Prostate gland (tissue), 2 donors: ENCODE measurements around the gene LYVE1.

Experiments used
- POLR2A ChIP-seq: fragments of 450-650 bp; IDR thresholded peaks from one replicate; pipeline ENCODE4 v1.6.1; 2016; ENCODE audit warnings: antibody characterized with exemption, mild to moderate bottlenecking
- POLR2AphosphoS5 ChIP-seq: sonication (generic); formaldehyde crosslinking; IDR thresholded peaks from one replicate; pipeline ENCODE4 v1.6.1; 2017; ENCODE audit warnings: antibody characterized with exemption
- TF ChIP-seq, protein P1 (sequence below), 4 experiments: fragments of 200-600 bp in 2 of 4; fragments of 450-650 bp in 2 of 4; sonication (generic) in 2 of 4; IDR thresholded peaks; 1 replicate in 3 of 4; 2 replicates in 1 of 4; pipeline ENCODE4 v1.5.1; 2016 to 2019; ENCODE audit warnings: antibody characterized with exemption in 4 of 4, mild to moderate bottlenecking in 2 of 4, moderate library complexity in 2 of 4

DNA sequence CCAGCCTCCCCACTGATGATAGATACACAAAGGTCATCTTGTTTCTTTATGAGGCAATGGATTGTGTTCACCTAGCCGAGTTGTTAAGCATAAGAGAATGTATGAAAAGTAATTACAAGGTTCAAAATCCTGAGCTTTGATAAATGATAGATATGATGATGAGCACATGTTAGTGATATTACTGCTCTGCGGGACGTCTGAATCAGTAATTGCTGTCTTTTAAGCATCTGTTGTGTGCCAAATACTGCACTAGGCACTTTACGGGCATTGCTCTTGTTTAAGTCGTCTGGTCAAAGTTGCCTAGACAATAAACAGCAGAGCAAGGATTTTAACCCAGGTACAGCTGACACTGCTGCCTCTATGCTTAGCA, 26.9 kb downstream of the LYVE1 start:
- TF ChIP-seq, protein P1, sequence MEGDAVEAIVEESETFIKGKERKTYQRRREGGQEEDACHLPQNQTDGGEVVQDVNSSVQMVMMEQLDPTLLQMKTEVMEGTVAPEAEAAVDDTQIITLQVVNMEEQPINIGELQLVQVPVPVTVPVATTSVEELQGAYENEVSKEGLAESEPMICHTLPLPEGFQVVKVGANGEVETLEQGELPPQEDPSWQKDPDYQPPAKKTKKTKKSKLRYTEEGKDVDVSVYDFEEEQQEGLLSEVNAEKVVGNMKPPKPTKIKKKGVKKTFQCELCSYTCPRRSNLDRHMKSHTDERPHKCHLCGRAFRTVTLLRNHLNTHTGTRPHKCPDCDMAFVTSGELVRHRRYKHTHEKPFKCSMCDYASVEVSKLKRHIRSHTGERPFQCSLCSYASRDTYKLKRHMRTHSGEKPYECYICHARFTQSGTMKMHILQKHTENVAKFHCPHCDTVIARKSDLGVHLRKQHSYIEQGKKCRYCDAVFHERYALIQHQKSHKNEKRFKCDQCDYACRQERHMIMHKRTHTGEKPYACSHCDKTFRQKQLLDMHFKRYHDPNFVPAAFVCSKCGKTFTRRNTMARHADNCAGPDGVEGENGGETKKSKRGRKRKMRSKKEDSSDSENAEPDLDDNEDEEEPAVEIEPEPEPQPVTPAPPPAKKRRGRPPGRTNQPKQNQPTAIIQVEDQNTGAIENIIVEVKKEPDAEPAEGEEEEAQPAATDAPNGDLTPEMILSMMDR (IDR thresholded peaks at IDR 0.05), result no peak
- TF ChIP-seq POLR2AphosphoS5 (no peak), POLR2A (no peak)
